ENCODE measurements around the gene SYT6. TPM values are rescaled to one million over a fixed set of nuclear protein-coding genes. Genes with fewer than 3 reads are reported as not detected.

SYT6 gene
- total and polyA plus RNA-seq, 10 of the 15 experiments (the other 5 are each of a cell fraction or from before 2014, with no cell fraction given) = 0.05 to 0.39 TPM; not detected in 8

DNA sequence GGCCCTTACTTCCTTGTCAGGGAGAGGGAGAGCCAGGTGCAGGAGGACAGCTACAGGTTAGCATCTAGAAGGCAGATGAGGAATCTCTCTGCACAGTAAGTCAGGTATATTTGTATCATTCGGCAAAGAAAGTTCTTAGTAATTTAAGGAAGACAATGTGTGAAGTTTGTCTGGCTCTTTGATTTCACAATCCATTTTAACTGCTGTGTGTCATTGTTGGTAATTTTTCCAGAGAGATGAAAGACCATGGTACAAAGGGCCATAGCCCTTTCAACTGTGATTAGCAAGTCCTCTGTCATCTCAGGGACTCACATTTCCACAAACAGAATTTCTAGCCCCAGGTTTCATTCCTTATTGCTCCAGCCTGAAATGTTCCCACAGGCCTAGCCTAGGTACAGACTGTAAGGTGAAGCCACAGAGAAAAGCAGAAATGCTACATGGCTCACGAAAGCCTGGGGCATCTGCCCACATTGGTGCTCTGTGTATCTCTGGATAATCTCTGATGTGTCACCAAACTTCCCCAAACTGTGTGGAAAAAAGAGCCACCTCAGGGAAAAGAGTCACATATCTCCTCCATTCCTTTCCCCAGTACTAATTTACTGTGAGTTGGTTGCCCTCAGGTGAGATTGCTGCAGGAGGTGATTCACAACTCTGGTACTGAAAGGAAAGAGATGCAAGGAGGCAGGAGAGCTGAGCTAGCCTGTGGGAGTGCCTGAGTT lies 70.6 kb downstream of the SYT6 start (continued):
- TF ChIP-seq EED (IDR thresholded peaks at IDR 0.05; ENCODE audit: low read depth) (no peak), STAT3 (IDR thresholded peaks at IDR 0.05; ENCODE audit: low read depth, low read length) (no peak), YBX1 (IDR thresholded peaks at IDR 0.05) (no peak), SUZ12 (IDR thresholded peaks at IDR 0.05; ENCODE audit: unreplicated experiment) (no peak), ZNF622 (IDR thresholded peaks at IDR 0.05) (no peak), POLR2A (IDR thresholded peaks at IDR 0.05; ENCODE audit: low read depth, low read length) (no peak), NFIC (IDR thresholded peaks at IDR 0.05; ENCODE audit: low read depth, low read length) (no peak), TCF3 (IDR thresholded peaks at IDR 0.05; ENCODE audit: borderline replicate concordance, insufficient read depth, low read depth, low read length) (no peak)

DNA sequence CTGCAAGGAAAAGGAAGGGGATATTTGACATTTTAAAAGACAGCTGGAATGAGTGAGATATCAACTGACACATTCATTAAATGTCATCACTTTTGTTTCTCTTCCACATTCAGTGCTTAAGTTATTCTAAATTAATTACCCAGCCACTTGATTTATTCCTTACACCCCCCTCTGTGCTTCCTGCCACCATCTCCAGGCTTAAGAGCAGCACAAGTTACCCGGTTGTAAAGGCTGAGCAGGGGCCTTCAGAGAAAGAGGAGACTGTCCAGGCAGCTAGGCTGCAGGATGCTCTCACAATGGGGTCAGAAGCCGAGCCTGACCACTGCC lies 71.4 kb downstream of the SYT6 start:
- H3K4me3 ChIP-seq = no peak overlapping the region
- BruUV-seq (replicated peaks) = no TSS peak
- H3K79me2 ChIP-seq (ENCODE audit: control insufficient read depth, insufficient read depth, low read length) = no peaks in the 10 kb centered on the region
- intact Hi-C loops (cut with micrococcal nuclease; ENCODE audit: unreplicated experiment) = no loop called here
- no peak overlapping the region for H3K9ac ChIP-seq (ENCODE audit: control insufficient read depth, insufficient read depth, low read length)
- peaks cover 0 to 2% of the 10 kb centered on the region in 2 experiments; a peak in 2 of 4 replicates for H3K27me3 ChIP-seq (replicated peaks in 1 of 2; ENCODE audit: control insufficient read depth in 2 of 2, insufficient read depth in 2 of 2, low read length in 1 of 2)
- ChIA-PET RAD21 (ENCODE audit: unreplicated experiment) (interaction anchor here (1.3 kb wide), 1 partner anchor 201 kb away, joined by 3 read pairs; no protein-coding TSS in a partner anchor), POLR2A (no interaction called here), CTCF (no interaction called here), SMC1A (ENCODE audit: uncharacterized antibody, unreplicated experiment) (interaction anchor here (1.0 to 1.5 kb wide), 2 partner anchors 74 to 104 kb away, joined by 3 read pairs; no protein-coding TSS in a partner anchor)
- no peak overlapping the region for H3K4me2 ChIP-seq (ENCODE audit: control insufficient read depth, insufficient read depth)
- H3K4me1 ChIP-seq (ENCODE audit: control insufficient read depth, insufficient read depth, low read length) = no peaks in the 10 kb centered on the region
- ATAC-seq (no peak), DNase-seq (ENCODE audit: low read depth, low spot score) (no peak), FAIRE-seq (no peak)
- no peak overlapping the region for H2AFZ ChIP-seq (ENCODE audit: control insufficient read depth, low read depth, low read length)
- in situ Hi-C loops (cut with MboI) = no loop called here
- WGBS (ENCODE audit: insufficient coverage, insufficient replicate concordance, low lambda C conversion rate, missing lambda C conversion rate) = 10% methylated on average over 2 of the region's 2 CpGs
- no peak overlapping the region for H3K27ac ChIP-seq (ENCODE audit: control insufficient read depth, insufficient read depth)
- no peaks in the 10 kb centered on the region for H3K9me3 ChIP-seq (replicated peaks; ENCODE audit: control insufficient read depth, insufficient read depth, low read length)
- H3K36me3 ChIP-seq (ENCODE audit: control insufficient read depth in 2 of 2, insufficient read depth in 2 of 2, low read length in 1 of 2) = no peaks in the 10 kb centered on the region
- H4K20me1 ChIP-seq (ENCODE audit: control insufficient read depth, insufficient read depth) = 0 out of 2 replicates have a peak, but pooled peaks cover 2% of the 10 kb centered on the region
- TF ChIP-seq TARDBP (IDR thresholded peaks at IDR 0.05; ENCODE audit: borderline replicate concordance) = no peak
- no peak for TF ChIP-seq POU2F2 (IDR thresholded peaks at IDR 0.05; ENCODE audit: borderline replicate concordance, low read depth, low read length)
- TF ChIP-seq SUZ12 (IDR thresholded peaks at IDR 0.05; ENCODE audit: unreplicated experiment) = no peak
- TF ChIP-seq TCF12 (IDR thresholded peaks at IDR 0.05; ENCODE audit: low read depth, low read length) = no peak
- TF ChIP-seq SMAD5 (IDR thresholded peaks at IDR 0.05; ENCODE audit: low read depth) = no peak
- TF ChIP-seq, protein P1, sequence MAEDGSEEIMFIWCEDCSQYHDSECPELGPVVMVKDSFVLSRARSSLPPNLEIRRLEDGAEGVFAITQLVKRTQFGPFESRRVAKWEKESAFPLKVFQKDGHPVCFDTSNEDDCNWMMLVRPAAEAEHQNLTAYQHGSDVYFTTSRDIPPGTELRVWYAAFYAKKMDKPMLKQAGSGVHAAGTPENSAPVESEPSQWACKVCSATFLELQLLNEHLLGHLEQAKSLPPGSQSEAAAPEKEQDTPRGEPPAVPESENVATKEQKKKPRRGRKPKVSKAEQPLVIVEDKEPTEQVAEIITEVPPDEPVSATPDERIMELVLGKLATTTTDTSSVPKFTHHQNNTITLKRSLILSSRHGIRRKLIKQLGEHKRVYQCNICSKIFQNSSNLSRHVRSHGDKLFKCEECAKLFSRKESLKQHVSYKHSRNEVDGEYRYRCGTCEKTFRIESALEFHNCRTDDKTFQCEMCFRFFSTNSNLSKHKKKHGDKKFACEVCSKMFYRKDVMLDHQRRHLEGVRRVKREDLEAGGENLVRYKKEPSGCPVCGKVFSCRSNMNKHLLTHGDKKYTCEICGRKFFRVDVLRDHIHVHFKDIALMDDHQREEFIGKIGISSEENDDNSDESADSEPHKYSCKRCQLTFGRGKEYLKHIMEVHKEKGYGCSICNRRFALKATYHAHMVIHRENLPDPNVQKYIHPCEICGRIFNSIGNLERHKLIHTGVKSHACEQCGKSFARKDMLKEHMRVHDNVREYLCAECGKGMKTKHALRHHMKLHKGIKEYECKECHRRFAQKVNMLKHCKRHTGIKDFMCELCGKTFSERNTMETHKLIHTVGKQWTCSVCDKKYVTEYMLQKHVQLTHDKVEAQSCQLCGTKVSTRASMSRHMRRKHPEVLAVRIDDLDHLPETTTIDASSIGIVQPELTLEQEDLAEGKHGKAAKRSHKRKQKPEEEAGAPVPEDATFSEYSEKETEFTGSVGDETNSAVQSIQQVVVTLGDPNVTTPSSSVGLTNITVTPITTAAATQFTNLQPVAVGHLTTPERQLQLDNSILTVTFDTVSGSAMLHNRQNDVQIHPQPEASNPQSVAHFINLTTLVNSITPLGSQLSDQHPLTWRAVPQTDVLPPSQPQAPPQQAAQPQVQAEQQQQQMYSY (CRISPR knock-in tag; IDR thresholded peaks at IDR 0.05) = no peak
- TF ChIP-seq CREM (IDR thresholded peaks at IDR 0.05; ENCODE audit: low read depth) = no peak
- TF ChIP-seq MTA2 (IDR thresholded peaks at IDR 0.05; ENCODE audit: low read depth) = no peak
- no peak for TF ChIP-seq MYC (IDR thresholded peaks at IDR 0.05; ENCODE audit: insufficient read depth, insufficient read length, insufficient replicate concordance, low read length, severe bottlenecking)
- no peak for TF ChIP-seq NR2F1 (conservative IDR thresholded peaks at IDR 0.05)
- no peak for TF ChIP-seq IRF4 (IDR thresholded peaks at IDR 0.05; ENCODE audit: low read depth, low read length)
- no peak for TF ChIP-seq IKZF2 (IDR thresholded peaks at IDR 0.05)
- TF ChIP-seq RBBP5 (conservative IDR thresholded peaks at IDR 0.05) = no peak
- TF ChIP-seq SREBF1 (IDR thresholded peaks at IDR 0.05; ENCODE audit: low read length) = no peak

All from GM12878 (cell line).